Thyroid gland (tissue), 4 donors: ENCODE data around the gene ATP6V0D1.

ENCODE experiments used
- CTCF ChIP-seq, 6 experiments: fragments of 200-600 bp in 3 of 6; fragments of 450-650 bp in 3 of 6; sonication (generic) in 3 of 6; IDR thresholded peaks; one replicate each; pipeline ENCODE4 v1.5.1; 2016 to 2019; ENCODE audit warnings: antibody characterized with exemption in 6 of 6, mild to moderate bottlenecking in 2 of 6, inconsistent platforms in 1 of 6, moderate library complexity in 1 of 6
- POLR2A ChIP-seq, 2 donors: fragments of 450-650 bp; IDR thresholded peaks; one replicate each; pipeline ENCODE4 v1.6.1; 2017; ENCODE audit warnings: antibody characterized with exemption in 2 of 2, mild to moderate bottlenecking in 2 of 2, moderate library complexity in 1 of 2

GRCh38 chr16:67433131-67433719, 47.7 kb downstream of the ATP6V0D1 start:
- TF ChIP-seq CTCF (IDR thresholded peaks at IDR 0.05) (no peak), POLR2A (IDR thresholded peaks at IDR 0.05) (no peak)
